Frontal cortex (tissue), 4 donors: ENCODE results near the gene GRHL3. TPM values are rescaled to one million over a fixed set of nuclear protein-coding genes. Genes with fewer than 3 reads are reported as not detected.

ENCODE experiments used
- DNase-seq, 2 donors: peaks; one replicate each; pipeline ENCODE4 v3.0.0; 2012; ENCODE audit warnings: low spot score in 2 of 2
- FAIRE-seq: peaks from 2 replicates; lab custom pipeline; 2012; peaks lifted over from hg19 to GRCh38; lab: Jason Lieb, UNC
- total RNA-seq: library from RNA; depleted of rRNA; stranded (reverse); fragments of >200 nt; gene quantifications from one replicate; pipeline ENCODE4 v1.2.3, GENCODE V29; 2014
- donor health status: control.
- donor health status: control.
- donor health status: control.

GRHL3 gene
- total RNA-seq, 1 donor from 2014 or later = not detected

DNA sequence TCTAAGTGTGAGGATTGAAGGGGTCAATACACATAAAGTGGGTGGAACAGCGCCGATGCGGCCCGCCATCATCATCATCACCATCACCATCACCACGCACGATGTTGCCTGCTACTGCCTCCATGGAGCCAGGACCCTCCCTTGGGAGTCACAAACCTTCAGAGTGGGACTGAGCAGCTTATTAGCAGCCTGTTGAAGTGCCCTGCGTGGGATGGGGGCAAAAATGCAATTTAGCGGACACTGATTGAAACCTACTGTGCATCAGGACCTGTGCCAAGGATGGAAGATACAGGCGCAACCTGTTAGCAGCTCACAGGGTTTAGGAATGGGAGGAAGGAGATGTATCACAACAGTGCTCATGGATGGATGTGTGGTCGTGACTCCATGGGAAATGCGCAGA is 67.8 kb downstream of the GRHL3 start:
- DNase-seq = no peak
- no peak for FAIRE-seq

DNA sequence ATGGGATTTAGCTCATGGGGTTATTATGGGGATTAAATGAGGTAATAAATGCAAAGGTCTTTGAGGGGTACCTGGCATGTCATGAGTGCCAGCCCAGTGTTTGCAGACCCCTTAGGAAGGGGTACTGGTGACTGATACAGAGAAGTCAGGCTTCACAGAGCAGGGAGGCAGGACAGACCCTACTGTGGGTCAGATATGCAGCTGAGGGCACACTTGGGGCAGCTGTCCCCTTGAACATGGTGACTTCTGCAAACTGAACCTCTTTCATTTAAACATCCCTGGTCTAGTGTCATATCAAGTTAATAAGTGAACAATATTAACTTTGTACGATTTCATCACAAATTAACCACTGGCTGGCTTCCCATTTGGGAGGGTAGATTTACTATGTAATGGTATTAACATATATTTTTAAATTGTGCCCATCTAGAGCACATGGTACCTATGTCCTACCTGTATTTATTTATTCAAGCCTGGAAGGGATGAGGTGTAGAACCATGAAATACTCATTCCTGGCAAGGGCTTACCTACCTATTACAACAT is 68.5 kb downstream of the GRHL3 start:
- no peak for FAIRE-seq
- DNase-seq = no peak

DNA sequence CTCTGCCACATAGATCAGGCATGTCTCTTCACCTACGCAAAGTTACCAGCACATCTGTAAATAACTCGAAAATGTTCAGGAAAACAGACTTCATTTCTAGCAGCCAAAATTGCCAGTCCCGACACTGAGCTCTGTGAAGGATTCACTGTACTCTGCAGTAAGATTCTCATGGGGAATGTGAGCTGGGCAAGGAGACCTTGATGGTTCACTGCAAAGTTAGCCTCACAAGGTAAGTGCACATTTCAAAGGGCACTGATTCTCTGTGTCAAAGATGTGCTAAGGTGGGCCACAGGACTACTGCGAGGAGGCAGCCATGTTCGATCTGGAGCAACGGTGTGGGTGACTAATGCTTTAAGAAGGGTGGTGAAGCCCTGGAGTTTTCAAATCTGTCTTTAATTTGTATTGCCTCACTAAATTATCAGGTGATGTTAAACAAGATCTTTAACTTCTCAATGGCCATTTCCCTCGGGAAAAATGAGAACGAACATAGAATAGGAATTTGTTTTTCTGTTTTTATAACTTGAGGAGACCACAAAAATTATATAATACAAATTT is 69.3 kb downstream of the GRHL3 start:
- DNase-seq = no peak
- FAIRE-seq = no peak

DNA sequence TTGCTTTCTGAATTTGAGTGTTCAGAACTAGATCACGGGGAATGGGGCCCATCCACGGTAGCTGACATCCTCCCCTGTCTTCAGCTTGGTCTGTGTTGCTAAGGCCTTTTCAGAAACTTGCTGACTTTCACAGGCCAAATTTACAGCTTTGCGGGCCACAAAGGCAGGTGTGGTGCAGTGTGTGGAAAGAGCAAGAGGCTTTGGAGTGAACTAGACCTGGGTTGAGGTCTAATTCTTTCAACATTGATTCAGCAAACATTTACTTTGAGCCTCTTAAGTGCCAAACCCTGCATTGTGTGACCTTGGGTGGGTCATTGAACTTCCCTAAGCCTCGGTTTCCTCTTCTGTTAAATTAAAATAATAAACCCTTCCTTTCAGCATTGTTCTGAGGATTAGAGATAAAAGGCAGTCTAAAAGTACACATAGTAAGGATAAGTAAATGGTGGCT is 70.1 kb downstream of the GRHL3 start:
- DNase-seq = no peak
- FAIRE-seq = no peak

DNA sequence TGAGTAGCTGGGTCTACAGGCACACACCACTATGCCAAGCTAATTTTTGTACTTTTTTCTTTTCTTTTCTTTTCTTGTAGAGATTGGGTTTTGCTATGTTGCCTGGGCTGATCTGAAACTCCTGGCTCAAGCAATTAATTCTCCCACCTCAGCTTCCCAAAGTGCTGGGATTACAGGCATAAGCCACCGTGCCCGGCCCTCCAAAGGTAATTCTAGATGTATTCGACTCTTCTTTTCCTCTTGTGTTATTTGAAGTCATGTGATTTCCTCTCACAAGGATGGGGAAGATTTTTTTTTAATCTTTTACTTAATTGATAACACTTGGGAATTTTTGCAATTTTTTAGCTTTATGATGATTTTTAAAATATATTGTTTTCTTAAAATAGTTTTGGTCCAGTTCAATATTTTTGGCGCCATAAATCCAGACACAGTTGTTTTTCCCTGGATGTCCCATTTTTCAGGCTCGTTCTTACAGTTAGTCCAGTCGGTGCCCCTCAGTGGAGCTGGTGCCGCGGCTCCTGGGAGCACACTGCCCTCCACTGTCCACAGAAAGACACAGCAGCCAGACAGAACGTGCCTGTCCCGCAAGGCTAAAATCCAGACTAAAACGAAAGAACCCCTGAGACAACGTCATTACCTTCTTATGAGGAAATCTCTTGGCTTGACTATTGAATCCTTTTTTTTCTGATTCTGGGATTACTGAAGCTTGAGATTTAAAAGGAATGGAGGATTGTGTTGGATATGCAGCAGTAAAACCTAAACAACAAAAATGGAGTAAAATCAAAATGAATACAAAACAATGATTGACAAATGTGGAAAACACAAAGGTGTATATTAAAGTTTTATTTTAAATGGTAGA is 72.0 kb downstream of the GRHL3 start:
- DNase-seq (peak; percentile 34 to 71), FAIRE-seq (no peak)

DNA sequence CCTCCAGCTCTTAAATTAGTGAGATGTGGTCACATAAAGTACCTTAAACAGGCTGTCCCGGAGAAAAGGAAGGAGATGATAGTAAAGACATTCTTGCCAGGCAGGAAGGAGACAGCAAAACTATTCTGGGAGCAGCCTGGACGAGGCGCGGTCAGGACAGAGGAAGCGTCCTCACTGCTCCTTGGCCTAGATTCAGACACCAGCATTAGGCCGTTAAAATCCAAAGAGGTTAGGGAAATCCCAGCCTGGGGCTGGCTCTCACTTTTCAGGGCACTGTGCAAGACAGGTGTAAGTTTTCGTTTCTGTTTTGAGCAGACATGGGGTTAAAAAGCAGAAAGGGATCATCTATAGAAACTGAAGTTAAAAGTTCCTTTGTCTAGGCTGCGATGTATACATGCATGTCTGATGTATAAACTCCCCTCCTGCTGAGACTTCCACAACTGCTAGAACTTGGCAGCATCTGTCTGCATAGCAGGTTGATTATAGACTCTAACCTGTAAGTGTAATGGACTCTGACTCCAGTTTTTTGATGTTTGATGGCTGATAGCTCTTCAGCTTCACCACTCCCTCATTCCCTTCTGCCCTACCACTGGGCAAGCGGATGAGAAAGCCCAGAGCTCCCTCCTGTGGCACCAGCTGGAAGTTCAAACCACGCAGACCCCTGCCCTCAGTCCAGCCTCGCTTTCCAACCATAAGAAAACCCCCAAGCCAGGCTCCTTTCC is 72.9 kb downstream of the GRHL3 start:
- FAIRE-seq = no peak

DNA sequence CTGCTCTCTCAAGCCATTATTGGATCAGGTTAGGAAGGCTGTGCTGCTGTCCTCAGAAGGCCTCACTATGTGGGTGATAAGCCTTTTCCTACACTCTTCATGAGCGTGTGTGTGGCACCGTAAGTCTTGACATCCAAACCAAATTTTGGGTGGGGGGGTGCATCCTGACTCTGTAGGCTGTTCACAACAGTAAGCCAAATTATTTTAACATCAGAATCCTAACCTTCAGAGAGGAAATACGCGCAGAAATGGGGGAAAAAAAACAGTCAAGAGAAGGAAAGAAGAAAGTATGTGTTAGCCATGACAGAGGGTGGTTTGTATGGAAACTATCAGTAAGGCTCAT is 73.4 kb downstream of the GRHL3 start:
- FAIRE-seq = no peak
- no peak for DNase-seq

More for the DNA sequence above, 72.9 kb downstream of the GRHL3 start:
- peak in 1 of 2 donors; percentile 38 for DNase-seq

DNA sequence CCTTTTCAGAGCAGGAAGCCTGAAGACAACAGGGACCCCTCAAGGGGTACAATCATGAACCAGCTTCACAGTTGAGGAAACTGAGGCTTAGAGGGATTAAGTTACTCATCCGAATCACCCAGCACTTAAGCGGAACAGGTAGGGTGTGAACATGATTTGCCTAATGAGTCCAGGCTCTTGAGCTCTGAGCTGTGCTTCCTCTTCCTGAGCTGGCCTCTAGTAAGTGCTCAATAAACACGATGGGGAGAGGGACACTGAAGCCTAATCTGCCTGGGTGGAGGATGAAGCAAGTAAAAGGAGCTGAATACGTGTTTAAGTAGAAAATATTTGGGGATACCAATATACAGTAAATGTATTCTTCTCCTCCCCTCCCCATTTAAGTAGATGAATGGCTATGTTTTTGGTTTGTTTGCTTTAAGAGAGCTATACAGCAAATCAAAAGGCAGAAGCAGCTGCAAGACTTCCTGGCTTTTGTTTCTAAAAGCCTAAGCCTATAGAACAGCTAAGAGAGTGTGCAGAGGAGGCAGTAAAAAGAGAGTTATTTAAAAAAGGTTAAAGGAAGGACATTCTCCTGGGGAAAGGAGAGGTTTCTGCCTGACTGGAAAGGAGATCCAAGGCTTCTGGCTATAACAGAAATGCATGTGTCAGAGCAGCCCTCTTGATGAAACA is 74.0 kb downstream of the GRHL3 start:
- no peak for DNase-seq
- FAIRE-seq = no peak

DNA sequence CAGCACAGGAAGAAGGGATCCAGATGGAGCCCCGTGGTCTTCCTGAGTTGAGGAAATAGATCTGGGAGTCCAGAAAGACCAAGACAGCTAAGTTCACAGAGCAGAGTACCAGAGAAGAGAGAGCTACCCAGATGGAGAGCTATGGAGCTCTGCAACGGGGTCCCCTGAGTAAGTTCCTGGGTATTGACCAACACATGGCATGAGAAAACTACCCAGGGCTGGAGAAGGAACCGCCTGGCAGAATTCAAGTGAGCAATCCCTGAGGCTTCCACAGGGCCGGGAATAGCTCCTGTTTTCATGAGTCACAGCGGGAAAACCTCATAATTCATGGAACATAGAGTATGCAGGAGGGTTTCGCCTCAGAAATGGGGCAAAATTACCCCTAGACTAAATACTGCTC is 74.7 kb downstream of the GRHL3 start:
- DNase-seq (no peak), FAIRE-seq (no peak)

DNA sequence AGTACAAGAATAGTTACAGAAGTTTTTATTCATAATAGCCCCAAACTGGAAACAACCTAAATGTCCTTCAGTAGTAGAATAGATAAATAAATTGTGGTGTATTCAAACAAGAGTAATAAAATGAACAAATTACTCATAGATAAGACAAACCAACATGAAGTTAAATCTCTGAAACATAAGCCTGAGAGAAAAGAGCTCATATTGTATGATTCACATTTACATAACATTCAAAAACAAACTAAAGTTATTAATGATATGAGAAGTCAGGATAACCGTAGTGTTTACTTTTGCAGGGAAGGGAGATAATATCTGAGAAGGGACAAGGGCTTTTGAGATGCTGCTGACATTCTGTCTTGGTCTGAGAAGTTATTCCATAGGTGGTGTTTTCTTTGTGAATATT is 80.9 kb downstream of the GRHL3 start:
- DNase-seq (no peak), FAIRE-seq (no peak)

DNA sequence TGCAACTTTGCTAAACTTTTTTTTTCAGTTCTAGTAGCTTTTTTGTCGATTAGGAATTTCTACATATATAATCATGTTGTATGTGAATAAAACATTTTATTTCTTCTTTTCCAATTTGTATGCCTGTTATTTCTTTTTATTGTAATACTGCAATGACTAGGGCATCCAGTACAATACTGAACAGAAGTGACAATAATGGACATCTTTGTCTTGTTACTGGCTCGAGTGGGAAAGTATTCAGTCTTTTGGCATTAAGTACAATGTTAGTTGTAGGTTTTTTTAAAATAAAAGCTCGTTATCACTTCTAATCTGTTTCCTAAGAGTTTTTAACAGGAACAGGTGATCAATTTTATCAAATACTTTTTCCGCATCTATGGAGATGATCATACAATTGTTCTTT is 84.6 kb downstream of the GRHL3 start:
- no peak for DNase-seq
- no peak for FAIRE-seq

Other genes starting within 250 kb of the GRHL3 start
- not detected for gene MYOM3, start 207.2 kb upstream of the GRHL3 start, total RNA-seq
- gene IL22RA1, start 176.2 kb upstream of the GRHL3 start, total RNA-seq = not detected
- 0.41 TPM for gene IFNLR1, start 132.1 kb upstream of the GRHL3 start, total RNA-seq
- 2.9 TPM for gene STPG1, start 94.4 kb downstream of the GRHL3 start, total RNA-seq
- gene NIPAL3, start 96.4 kb downstream of the GRHL3 start, total RNA-seq = 13.5 TPM
- gene RCAN3, start 183.5 kb downstream of the GRHL3 start, total RNA-seq = 16.3 TPM
- gene NCMAP, start 236.7 kb downstream of the GRHL3 start, total RNA-seq = under 0.01 TPM